ENCODE data around the gene SDE2.

- no peak for TF ChIP-seq CTCF (IDR thresholded peaks at IDR 0.05)
- TF ChIP-seq POLR2A (IDR thresholded peaks at IDR 0.05): no peak
- TF ChIP-seq EP300 (IDR thresholded peaks at IDR 0.05): no peak
Measured at GRCh38 chr1:225941187-225941941, 57.8 kb downstream of the SDE2 start, which contains the start of gene LEFTY2.

Measured in ovary (tissue), 3 donors.